ENCODE results near the gene SOWAHD. TPM values are rescaled to one million over a fixed set of nuclear protein-coding genes. Genes with fewer than 3 reads are reported as not detected.
A peak's percentile ranks its signal among the peaks of the same experiment; 100 is the strongest.

Gene SOWAHD
- total RNA-seq, 1 donor from 2014 or later, result under 0.01 TPM

DNA sequence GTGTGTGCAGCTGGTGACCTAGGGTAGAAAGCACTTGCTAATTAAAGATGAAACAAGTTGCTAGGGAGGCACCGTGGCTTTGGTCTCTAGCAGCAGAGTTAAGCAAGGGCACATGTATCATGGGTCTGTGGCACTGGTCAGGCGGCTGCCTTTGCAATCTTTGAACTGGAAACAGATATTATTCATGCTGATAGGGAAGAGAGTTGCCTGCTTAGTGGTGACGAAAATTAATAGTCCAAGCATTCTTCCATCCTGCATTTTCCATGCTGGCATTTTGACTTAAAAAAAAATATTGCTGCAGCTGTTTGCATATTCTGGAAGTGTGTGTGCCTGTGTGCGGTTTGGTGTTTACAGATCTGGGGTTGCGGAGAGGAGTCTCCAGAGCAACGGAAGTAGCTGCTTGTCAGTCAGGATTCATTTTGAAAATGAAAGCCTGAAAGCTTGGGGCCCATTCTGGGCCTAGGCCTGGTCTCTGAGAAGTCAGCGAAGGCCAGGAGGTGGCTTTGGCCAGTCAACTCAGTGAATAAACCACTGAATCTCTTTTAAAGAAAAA lies 2.3 kb upstream of the SOWAHD start:
- Histone ChIP-seq H3K4me3 (ENCODE audit: low read depth, low read length) (no peak overlapping the region), H3K27me3 (ENCODE audit: control insufficient read depth, insufficient read depth, low read length) (no peaks in the 10 kb centered on the region), H3K36me3 (ENCODE audit: control insufficient read depth, insufficient read depth, low read length) (no peaks in the 10 kb centered on the region)
- TF ChIP-seq, protein P1, sequence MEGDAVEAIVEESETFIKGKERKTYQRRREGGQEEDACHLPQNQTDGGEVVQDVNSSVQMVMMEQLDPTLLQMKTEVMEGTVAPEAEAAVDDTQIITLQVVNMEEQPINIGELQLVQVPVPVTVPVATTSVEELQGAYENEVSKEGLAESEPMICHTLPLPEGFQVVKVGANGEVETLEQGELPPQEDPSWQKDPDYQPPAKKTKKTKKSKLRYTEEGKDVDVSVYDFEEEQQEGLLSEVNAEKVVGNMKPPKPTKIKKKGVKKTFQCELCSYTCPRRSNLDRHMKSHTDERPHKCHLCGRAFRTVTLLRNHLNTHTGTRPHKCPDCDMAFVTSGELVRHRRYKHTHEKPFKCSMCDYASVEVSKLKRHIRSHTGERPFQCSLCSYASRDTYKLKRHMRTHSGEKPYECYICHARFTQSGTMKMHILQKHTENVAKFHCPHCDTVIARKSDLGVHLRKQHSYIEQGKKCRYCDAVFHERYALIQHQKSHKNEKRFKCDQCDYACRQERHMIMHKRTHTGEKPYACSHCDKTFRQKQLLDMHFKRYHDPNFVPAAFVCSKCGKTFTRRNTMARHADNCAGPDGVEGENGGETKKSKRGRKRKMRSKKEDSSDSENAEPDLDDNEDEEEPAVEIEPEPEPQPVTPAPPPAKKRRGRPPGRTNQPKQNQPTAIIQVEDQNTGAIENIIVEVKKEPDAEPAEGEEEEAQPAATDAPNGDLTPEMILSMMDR (IDR thresholded peaks at IDR 0.05; ENCODE audit: insufficient read depth, low read length, severe bottlenecking), result no peak
- DNase-seq (ENCODE audit: low read depth) (no peak), FAIRE-seq (no peak)

DNA sequence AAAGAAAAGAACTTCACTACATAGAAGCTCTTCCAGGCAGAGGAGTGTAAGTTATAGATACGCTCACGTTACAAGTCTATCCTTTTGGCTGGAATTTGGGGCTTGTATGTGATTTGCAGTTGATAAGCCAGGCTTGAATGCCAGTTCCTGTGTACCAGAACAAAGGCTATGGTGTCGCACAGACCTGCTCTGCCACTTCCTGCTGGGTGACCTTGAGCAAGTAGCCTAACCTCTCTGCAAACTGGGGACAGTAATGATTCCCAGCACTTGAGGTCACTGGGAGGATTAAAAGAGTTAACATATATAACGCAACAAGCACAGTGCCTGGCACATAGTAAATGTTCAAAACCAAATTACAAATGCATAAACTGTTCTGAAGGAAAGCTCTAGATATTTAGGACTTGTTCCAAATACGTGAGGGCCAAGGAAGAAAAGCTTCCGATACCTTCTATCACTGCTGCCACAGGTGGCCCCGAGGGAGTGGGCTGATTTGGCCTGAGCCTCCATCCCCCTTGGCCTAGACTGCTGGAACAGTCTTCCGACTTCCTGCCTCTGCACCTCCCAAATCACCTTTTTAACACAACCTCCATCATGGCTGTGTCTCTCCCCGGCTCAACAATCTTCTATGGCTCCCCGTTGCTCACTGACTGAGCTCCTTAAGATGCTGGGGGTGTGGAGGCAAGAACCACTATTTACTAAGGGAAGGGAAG lies 1.3 kb upstream of the SOWAHD start:
- FAIRE-seq (no peak), DNase-seq (ENCODE audit: low read depth) (no peak)
- H3K4me3 ChIP-seq (ENCODE audit: low read depth, low read length), result no peak overlapping the region
- no peaks in the 10 kb centered on the region for H3K27me3 ChIP-seq (ENCODE audit: control insufficient read depth, insufficient read depth, low read length)
- TF ChIP-seq, protein P1 (IDR thresholded peaks at IDR 0.05; ENCODE audit: insufficient read depth, low read length, severe bottlenecking), result no peak
- no peaks in the 10 kb centered on the region for H3K36me3 ChIP-seq (ENCODE audit: control insufficient read depth, insufficient read depth, low read length)

DNA sequence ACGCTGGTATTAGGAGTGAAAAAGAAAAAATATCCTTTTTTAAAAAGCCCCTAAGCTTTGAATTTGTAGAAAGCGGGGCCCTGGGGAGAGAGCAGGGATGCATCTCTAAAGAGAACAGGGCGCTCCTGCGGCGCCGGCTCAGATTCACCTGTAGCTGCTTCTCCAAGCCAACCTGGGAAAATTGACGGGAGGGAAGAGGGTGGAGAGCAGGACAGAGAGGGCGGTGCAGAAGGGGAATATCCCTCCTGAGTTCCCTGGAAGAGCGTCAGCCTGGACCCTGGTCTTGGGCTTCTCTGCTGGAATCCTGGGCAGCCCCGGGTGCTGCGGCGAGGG lies 776 bp upstream of the SOWAHD start:
- no peak for DNase-seq (ENCODE audit: low read depth)
- Histone ChIP-seq H3K4me3 (ENCODE audit: low read depth, low read length) (peak overlapping the region; percentile 48), H3K36me3 (ENCODE audit: control insufficient read depth, insufficient read depth, low read length) (no peaks in the 10 kb centered on the region), H3K27me3 (ENCODE audit: control insufficient read depth, insufficient read depth, low read length) (no peaks in the 10 kb centered on the region)
- TF ChIP-seq, protein P1 (IDR thresholded peaks at IDR 0.05; ENCODE audit: insufficient read depth, low read length, severe bottlenecking), result no peak
- no peak for FAIRE-seq

DNA sequence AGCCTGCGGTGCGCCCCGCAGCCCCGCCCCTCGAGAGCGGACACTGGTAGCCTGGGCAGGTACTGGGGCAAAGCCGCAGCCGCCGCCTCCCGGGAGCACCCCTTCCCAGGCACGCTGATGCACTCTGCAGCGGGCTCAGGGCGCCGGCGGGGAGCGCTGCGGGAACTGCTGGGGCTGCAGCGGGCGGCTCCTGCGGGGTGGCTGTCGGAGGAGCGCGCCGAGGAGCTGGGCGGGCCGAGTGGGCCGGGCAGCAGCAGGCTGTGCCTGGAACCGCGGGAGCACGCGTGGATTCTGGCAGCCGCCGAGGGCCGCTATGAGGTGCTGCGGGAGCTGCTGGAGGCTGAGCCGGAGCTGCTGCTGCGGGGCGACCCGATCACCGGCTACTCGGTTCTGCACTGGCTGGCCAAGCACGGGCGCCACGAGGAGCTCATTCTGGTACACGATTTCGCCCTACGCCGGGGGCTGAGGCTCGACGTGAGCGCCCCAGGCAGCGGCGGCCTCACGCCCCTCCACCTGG lies 401 bp downstream of the SOWAHD start:
- H3K4me3 ChIP-seq (ENCODE audit: low read depth, low read length), result peak overlapping the region; percentile 48
- TF ChIP-seq, protein P1 (IDR thresholded peaks at IDR 0.05; ENCODE audit: insufficient read depth, low read length, severe bottlenecking), result no peak
- no peaks in the 10 kb centered on the region for H3K36me3 ChIP-seq (ENCODE audit: control insufficient read depth, insufficient read depth, low read length)
- H3K27me3 ChIP-seq (ENCODE audit: control insufficient read depth, insufficient read depth, low read length), result no peaks in the 10 kb centered on the region
- FAIRE-seq, result no peak
- peak; percentile 3 for DNase-seq (ENCODE audit: low read depth)

DNA sequence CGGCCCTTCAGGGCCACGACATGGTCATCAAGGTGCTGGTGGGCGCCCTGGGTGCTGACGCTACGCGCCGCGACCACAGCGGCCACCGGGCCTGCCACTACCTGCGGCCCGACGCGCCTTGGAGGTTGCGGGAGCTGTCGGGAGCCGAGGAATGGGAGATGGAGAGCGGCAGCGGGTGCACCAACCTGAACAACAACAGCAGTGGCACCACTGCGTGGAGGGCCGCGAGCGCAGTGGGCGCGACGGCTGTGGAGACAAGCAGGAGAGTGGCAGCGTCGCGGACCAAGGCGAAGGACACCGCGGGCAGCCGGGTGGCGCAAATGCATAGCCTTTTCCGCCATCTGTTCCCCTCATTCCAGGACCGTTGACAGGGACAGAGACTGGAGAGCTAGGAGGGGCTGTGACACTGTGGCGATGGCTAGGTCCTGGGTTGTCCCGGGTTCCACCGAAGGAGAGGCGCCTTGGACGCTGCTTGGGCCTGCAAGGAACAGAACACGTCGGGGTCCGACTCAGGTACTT lies 919 bp downstream of the SOWAHD start:
- Histone ChIP-seq H3K4me3 (ENCODE audit: low read depth, low read length) (no peak overlapping the region), H3K27me3 (ENCODE audit: control insufficient read depth, insufficient read depth, low read length) (no peaks in the 10 kb centered on the region), H3K36me3 (ENCODE audit: control insufficient read depth, insufficient read depth, low read length) (no peaks in the 10 kb centered on the region)
- TF ChIP-seq, protein P1 (IDR thresholded peaks at IDR 0.05; ENCODE audit: insufficient read depth, low read length, severe bottlenecking), result no peak
- no peak for FAIRE-seq
- no peak for DNase-seq (ENCODE audit: low read depth)

Measured in bronchial epithelial cell (primary cell).